Activated CD4-positive, alpha-beta memory T cell treated with anti-CD3 and anti-CD28 coated beads, Interleukin-2, amount 10 ng/mL, durations not matched to agents 7 days and 5 days (primary cell): Measurements from ENCODE around the gene NEURL2. TPM values are rescaled to one million over a fixed set of nuclear protein-coding genes. Genes with fewer than 3 reads are reported as not detected.
"Not testable (repeated sequence)": the region's sequence is repeated elsewhere in the genome, so short reads cannot be mapped to it uniquely, and the experiment has no call there.

Experiments used
- CTCF ChIA-PET: fragments of 350-600 bp; sonication (Branson Sonifier 250); formaldehyde crosslinking; loops from one replicate; lab custom pipeline; 2021; ENCODE audit warnings: antibody characterized with exemption, inconsistent platforms; lab: Charles Lee
- POLR2A ChIA-PET: fragments of 350-600 bp; sonication (Branson Sonifier 250); formaldehyde crosslinking; loops from one replicate; lab custom pipeline; 2021; ENCODE audit warnings: antibody characterized with exemption; lab: Charles Lee
- DNase-seq: peaks from one replicate; pipeline ENCODE4 v3.0.0-alpha.2; 2020
- H3K27ac Mint-ChIP-seq: one replicate; pipeline ENCODE4 v1.8.0; 2021; ENCODE audit warnings: mild to moderate bottlenecking, mixed read lengths
- H3K27me3 Mint-ChIP-seq: one replicate; pipeline ENCODE4 v1.8.0; 2021; ENCODE audit warnings: mixed read lengths
- H3K36me3 Mint-ChIP-seq: one replicate; pipeline ENCODE4 v1.8.0; 2021; ENCODE audit warnings: low read depth, mixed read lengths
- H3K4me1 Mint-ChIP-seq: one replicate; pipeline ENCODE4 v1.8.0; 2021; ENCODE audit warnings: mixed read lengths
- H3K4me3 Mint-ChIP-seq: one replicate; pipeline ENCODE4 v1.8.0; 2021; ENCODE audit warnings: mild to moderate bottlenecking, mixed read lengths
- H3K9me3 Mint-ChIP-seq: one replicate; pipeline ENCODE4 v1.8.0; 2021; ENCODE audit warnings: mixed read lengths
- total RNA-seq, 2 experiments: library from RNA; stranded (reverse); gene quantifications; one replicate each; pipeline ENCODE4 v1.2.3, GENCODE V29; 2021

The NEURL2 gene
- total RNA-seq, 2 experiments from 2014 or later: 1.0 to 1.6 TPM

DNA sequence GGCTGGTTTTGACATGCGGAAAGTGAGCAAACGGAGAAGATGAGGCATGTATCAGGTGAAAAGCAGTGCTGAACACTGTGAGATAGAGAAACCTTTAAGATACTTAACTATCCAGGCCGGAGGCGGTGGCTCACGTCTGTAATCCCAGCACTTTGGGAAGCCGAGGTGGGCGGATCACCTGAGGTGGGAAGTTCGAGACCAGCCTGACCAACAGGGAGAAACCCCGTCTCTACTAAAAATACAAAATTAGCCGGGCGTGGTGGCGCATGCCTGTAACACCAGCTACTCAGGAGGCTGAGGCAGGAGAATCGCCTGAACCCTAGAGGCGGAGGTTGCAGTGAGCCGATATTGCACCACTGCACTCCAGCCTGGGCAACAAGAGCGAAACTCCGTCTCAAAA, 40.7 kb upstream of the NEURL2 start:
- not testable (repeated sequence) for H3K9me3 Mint-ChIP-seq, DNase-seq, H3K27ac Mint-ChIP-seq, H3K27me3 Mint-ChIP-seq, H3K36me3 Mint-ChIP-seq, H3K4me3 Mint-ChIP-seq
- ChIA-PET POLR2A (interaction anchor here (8.4 kb wide), 1 partner anchor 40 kb away, joined by 138 read pairs; the partner anchor contains the start of gene ZNF335), CTCF (interaction anchor here (0.7 to 1.4 kb wide), 2 partner anchors 133 to 142 kb away, joined by 3 to 4 read pairs; no protein-coding TSS in a partner anchor)
- H3K4me1 Mint-ChIP-seq: peaks cover 11% of the 10 kb centered on the region

DNA sequence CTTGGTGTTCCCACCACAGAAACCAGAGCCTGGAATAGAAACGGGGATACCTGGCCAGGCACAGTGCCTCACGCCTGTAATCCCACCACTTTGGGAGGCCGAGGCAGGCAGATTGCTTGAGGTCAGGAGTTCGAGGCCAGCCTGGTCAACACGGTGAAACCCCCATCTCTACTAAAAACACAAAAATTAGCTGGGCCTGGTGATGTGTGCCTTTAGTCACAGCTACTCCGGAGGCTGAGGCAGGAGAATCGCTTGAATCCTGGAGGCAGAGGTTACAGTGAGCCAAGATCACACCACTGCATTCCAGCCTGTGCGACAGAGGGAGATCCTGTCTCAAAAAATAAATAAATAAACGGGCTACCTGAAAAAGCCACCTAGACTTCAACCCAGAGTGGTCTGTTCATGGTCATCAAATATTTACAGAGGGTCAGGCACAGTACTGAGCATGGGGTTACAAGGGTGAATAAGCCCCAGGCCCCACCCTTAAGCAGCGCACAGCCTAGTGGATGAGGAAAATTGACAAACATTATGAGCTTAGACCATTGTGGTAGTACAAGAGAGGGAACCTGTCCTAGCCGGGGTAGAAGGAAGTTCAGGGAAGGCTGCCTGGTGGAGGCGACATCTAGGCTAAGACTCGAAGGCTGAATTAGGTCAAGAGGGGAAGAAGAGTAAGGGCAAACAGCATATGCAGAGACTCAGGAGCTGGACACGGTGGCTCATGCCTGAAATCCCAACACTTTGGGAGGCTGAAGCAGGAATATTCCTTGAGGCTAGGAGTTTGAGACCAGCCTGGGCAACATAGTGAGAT, 36.3 kb upstream of the NEURL2 start:
- POLR2A ChIA-PET: interaction anchor here (0.7 to 4.1 kb wide), 2 partner anchors 7 to 11 kb away, joined by 4 to 26 read pairs; partner anchors contain the start of gene PCIF1
- peaks cover 8% of the 10 kb centered on the region for H3K27me3 Mint-ChIP-seq
- H3K9me3 Mint-ChIP-seq: no peaks in the 10 kb centered on the region
- H3K4me1 Mint-ChIP-seq: peaks cover 3% of the 10 kb centered on the region
- CTCF ChIA-PET: interaction anchor here (0.9 kb wide), 2 partner anchors 60 to 128 kb away, joined by 3 read pairs; no protein-coding TSS in a partner anchor
- H3K4me3 Mint-ChIP-seq: no peak overlapping the region
- H3K36me3 Mint-ChIP-seq: no peaks in the 10 kb centered on the region
- no peak for DNase-seq
- no peak overlapping the region for H3K27ac Mint-ChIP-seq

DNA sequence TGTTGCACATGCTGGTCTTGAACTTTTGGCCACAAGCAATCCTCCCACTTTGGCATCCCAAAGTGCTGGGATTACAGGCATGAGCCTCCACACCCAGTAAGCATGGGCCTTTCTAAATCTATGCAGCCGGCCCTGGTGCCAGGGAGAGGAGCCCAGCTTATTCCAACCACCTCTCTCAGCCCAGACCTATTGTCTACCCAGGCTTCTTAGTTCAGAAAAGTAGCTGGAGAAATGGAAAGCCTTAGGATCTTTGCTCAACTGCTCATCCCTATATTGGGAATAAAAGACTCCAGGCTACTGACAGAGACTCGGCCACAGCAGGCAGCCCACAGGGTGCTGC, 35.7 kb upstream of the NEURL2 start:
- H3K27ac Mint-ChIP-seq: no peak overlapping the region
- CTCF ChIA-PET: interaction anchor here (0.9 kb wide), 1 partner anchor 60 kb away, joined by 3 read pairs; no protein-coding TSS in a partner anchor
- no peak for DNase-seq
- POLR2A ChIA-PET: interaction anchor here (4.1 kb wide), 1 partner anchor 7 kb away, joined by 26 read pairs; the partner anchor contains the start of gene PCIF1
- no peak overlapping the region for H3K4me3 Mint-ChIP-seq
- no peaks in the 10 kb centered on the region for H3K9me3 Mint-ChIP-seq
- H3K36me3 Mint-ChIP-seq: no peaks in the 10 kb centered on the region
- H3K27me3 Mint-ChIP-seq: peaks cover 10% of the 10 kb centered on the region
- peaks cover 3% of the 10 kb centered on the region for H3K4me1 Mint-ChIP-seq

DNA sequence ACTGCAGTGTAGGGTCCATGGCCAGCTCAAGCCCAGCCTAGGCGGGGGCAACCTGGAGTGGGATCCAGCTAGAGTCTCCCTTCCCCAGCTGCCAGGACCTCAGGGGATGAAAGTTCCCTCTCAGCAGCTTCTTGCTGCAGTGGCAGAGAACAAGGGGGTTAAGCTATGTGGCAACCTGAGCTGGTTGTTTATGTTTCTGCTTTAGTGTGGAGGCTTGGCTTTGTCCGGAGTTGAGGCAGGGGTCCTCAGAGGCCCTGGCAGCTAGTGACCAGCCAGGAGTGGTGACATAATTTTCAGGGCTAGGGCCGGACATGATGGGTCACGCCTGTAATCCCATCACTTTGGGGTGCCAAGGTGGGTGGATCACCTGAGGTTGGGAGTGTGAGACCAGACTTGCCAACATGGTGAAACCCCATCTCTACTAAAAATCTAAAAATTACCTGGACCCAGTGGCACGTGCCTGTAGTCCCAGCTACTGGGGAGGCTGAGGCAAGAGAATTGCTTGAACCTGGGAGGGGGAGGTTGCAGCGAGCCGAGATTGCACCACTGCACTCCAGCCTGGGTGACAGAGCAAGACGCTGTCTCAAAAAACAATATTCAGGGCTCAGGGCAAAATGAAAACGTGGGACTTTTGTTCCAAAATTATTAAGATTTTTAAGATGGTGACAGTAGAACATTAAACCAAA, 35.0 kb upstream of the NEURL2 start:
- no peak for DNase-seq
- ChIA-PET CTCF (no interaction called here), POLR2A (interaction anchor here (0.9 to 4.1 kb wide), 2 partner anchors 8 to 17 kb away, joined by 3 to 26 read pairs; partner anchors contain the start of gene PCIF1)
- Mint-ChIP-seq H3K4me3 (no peak overlapping the region), H3K27me3 (peaks cover 16% of the 10 kb centered on the region), H3K9me3 (no peaks in the 10 kb centered on the region), H3K27ac (no peak overlapping the region), H3K4me1 (peaks cover 3% of the 10 kb centered on the region), H3K36me3 (no peaks in the 10 kb centered on the region)

DNA sequence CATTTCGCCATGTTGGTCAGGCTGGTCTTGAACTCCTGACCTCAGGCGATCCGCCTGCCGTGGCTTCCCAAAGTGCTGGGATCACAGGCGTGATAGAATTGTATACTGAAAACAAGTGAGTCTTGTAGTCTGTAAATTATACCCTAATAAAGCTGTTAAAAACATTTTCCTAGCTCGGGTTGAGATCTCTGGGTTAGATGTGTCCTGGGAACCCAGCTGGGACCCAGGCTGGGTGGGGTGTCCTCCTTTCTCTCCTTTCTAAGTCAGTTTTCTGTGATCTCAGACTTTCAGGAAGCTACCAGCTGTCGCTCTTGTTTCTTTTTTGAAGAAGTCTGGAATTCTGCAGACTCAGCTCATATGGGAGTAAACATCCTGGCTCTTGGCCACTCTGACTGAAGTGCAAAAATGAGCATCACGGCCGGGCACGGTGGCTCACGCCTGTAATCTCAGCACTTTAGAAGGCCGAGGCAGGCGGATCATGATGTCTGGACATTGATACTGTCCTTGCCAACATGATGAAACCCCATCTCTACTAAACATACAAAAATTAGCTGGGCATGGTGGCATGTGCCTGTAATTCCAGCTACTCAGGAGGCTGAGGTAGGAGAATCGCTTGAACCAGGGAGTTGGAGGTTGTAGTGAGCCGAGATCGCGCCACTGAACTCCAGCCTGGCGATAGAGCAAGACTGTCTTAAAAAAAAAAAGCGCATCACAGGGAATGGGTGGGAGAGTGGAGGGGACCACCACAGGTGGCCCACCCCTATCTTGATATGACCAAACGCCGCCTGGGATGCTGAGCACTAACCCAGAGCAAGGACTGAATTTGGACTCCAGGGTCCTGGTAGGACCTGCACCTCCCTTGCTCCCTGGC, 33.6 kb upstream of the NEURL2 start:
- Mint-ChIP-seq H3K4me1 (peaks cover 3% of the 10 kb centered on the region), H3K9me3 (no peaks in the 10 kb centered on the region), H3K27me3 (peaks cover 20% of the 10 kb centered on the region), H3K4me3 (no peak overlapping the region), H3K36me3 (no peaks in the 10 kb centered on the region), H3K27ac (no peak overlapping the region)
- CTCF ChIA-PET: interaction anchor here (1.0 to 1.3 kb wide), 2 partner anchors 9 to 425 kb away, joined by 3 to 4 read pairs; no protein-coding TSS in a partner anchor
- no peak for DNase-seq
- POLR2A ChIA-PET: interaction anchor here (4.1 kb wide), 1 partner anchor 9 kb away, joined by 26 read pairs; the partner anchor contains the start of gene PCIF1

DNA sequence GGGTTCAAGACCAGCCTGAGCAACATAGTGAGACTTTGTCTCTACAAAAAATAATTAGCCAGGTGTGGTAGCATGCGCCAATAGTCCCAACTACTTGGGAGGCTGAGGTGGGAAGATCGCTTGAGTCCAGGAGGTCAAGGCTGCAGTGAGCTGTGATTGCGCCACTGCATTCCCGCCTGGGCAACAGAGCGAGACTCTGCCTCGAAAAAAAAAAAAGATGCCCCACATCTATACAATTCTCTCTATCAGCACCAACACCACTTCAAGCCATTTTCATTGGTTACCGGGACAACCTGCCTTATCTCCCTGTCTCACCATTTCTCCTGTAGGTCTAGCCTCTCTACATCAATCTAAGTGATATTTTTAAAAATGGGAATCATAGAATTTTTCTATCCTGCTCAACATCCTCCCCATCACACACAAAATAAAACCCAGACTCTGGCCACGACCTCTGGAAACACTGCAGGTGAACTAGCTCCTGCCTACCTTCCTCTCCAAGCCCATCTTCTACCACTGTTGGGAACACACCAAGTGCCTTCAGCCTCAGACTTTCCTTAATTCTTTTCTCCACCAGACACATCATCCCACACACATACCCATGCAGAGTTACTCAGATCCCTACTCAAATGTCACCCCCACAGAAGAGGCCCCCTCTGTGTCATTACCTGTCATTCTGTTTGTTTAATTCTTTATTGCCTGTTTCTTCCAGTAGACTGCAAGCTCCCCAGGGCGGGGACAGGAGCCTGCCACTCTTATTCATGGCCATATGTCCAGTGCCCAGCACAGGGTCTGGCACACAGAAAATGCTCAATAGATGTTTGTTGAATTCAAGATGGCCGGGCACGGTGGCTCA, 30.6 kb upstream of the NEURL2 start:
- no peak for DNase-seq
- Mint-ChIP-seq H3K4me1 (peaks cover 3% of the 10 kb centered on the region), H3K27ac (no peak overlapping the region), H3K9me3 (no peaks in the 10 kb centered on the region), H3K4me3 (no peak overlapping the region), H3K27me3 (peaks cover 22% of the 10 kb centered on the region), H3K36me3 (no peaks in the 10 kb centered on the region)
- ChIA-PET CTCF (interaction anchor here (0.7 to 1.2 kb wide), 3 partner anchors 12 to 105 kb away, joined by 3 read pairs; no protein-coding TSS in a partner anchor), POLR2A (no interaction called here)

DNA sequence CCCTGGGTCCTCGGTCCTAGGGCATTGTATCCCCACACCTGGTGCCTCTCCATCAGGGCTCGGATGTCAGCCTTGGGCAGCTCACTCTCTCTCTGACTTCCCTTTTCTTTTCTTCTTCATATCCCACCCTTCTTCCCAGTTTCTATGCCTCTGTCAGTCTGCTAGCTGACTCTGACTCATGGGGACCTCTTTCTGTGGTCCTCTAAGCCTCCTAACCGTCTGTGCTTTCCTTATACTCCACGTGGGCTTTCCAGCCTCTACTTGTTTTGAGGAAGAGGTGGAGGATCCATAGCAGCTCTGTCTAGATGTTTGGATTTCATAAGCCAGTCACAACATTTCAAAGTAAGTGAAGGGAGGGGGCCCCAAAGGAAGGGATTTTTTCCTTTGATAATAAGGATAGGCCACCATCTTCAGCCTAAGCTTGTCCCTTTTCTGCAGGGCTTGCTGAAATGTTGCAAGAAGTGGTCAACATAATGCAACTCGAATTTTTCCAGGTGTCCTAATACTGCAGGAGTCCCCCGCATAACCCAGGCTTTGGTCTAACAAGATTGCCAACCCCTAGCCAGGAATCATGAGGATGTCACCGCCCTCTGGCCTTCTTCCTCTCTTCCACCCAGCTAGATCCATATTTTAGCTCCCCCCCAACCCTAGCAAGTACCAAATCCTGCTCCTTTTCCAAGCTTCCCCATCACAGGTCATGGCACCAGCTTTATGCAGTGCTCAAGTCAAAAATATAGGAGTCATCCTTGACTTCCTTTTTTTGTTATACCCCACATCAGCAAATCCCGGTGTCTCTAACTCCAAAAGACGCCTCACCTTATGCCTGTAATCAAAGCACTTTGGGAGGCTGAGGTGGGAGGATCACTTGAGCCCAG, 29.7 kb upstream of the NEURL2 start:
- H3K27ac Mint-ChIP-seq: no peak overlapping the region
- H3K36me3 Mint-ChIP-seq: no peaks in the 10 kb centered on the region
- ChIA-PET CTCF (interaction anchor here (0.8 to 1.7 kb wide), 4 partner anchors 13 to 41 kb away, joined by 3 to 4 read pairs (median 3); no protein-coding TSS in a partner anchor), POLR2A (interaction anchor here (1.1 to 4.1 kb wide), 2 partner anchors 13 to 50 kb away, joined by 4 to 16 read pairs; partner anchors contain the start of gene PCIF1)
- DNase-seq: no peak
- peaks cover 3% of the 10 kb centered on the region for H3K4me1 Mint-ChIP-seq
- H3K27me3 Mint-ChIP-seq: peaks cover 29% of the 10 kb centered on the region
- H3K4me3 Mint-ChIP-seq: no peak overlapping the region
- H3K9me3 Mint-ChIP-seq: no peaks in the 10 kb centered on the region

DNA sequence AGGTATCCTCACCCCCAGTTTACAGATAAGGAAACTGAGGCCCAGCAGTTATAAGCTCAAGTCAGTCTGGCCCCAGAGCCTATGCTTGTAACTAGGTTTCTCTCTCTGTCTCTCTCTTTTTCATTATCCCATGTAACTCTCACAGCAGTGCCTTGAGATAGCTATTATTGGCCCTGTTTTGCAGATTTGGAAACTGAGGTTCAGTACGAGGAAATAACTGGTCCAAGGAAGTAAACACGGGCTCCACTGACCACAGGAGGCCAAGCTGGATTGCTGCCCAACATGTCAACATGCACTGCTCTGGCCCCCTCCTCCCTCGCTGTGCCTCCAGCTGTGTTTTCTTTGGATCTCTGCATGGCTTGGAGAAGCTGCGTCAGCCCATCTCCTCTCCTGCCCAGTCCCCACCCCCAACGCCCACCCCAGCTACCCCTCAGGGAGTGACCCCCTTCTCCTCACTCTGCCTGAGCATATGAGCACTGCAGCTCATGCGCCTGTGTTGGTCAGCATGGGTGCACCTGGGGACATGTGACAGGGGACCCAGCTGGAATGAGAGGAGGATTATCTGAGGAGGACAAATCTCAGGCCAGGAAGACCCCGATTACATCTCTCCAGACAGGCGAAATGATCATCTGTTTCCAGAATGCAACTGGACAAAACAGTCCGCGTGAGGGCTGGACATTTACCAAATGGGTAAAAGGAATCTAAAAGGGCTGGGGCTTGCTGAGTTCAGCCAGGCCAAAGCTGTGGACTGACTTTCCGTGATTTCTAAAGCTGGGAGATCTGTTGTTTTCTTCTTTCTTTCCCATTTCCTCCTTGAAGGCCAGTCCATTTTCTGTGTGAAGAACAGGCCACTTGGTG, 28.8 kb upstream of the NEURL2 start:
- CTCF ChIA-PET: interaction anchor here (0.8 to 1.7 kb wide), 4 partner anchors 14 to 50 kb away, joined by 3 to 4 read pairs (median 3); no protein-coding TSS in a partner anchor
- POLR2A ChIA-PET: interaction anchor here (0.9 to 4.1 kb wide), 5 partner anchors 14 to 63 kb away, joined by 3 to 16 read pairs (median 3); partner anchors contain the start of gene PCIF1
- H3K27me3 Mint-ChIP-seq: peaks cover 26% of the 10 kb centered on the region
- H3K4me3 Mint-ChIP-seq: no peak overlapping the region
- H3K27ac Mint-ChIP-seq: no peak overlapping the region
- H3K36me3 Mint-ChIP-seq: no peaks in the 10 kb centered on the region
- DNase-seq: no peak
- H3K9me3 Mint-ChIP-seq: no peaks in the 10 kb centered on the region
- H3K4me1 Mint-ChIP-seq: peaks cover 3% of the 10 kb centered on the region

DNA sequence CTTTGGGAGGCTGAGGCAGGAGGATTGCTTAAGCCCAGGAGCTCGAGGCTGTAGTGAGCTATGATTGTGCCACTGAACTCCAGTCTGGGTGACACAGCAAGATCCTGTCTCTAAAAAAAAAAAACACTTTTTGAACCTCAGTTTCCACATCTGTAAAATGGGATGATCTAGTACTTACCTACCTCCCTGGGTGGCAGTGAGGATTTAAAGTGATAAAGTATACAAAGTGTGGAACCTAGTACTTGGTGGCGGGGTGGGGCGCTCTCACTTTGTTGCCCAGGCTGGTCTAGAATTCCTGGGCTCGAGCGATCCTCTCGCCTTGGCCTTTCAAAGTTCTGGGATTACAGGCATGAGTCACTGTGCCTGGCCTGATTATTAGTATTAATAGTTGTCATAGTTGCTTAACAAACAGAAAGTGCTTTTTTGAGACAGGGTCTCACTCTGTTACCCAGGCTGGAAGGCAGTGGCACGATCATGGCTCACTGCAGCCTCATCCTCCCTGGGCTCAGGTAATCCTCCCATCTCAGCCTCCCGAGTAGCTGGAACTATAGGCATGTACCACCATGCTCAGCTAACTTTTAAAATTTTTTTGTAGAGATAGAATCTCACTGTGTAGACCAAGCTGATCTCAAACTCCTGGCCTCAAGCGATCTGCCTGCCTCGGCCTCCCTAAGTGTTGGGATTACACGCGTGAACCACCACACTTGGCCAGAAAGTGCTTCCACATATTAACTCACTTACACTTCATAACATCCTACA, 27.9 kb upstream of the NEURL2 start:
- POLR2A ChIA-PET: interaction anchor here (0.9 to 4.1 kb wide), 4 partner anchors 15 to 62 kb away, joined by 3 to 16 read pairs (median 3); partner anchors contain the start of gene PCIF1
- H3K27ac Mint-ChIP-seq: no peak overlapping the region
- H3K4me1 Mint-ChIP-seq: peaks cover 3% of the 10 kb centered on the region
- no peaks in the 10 kb centered on the region for H3K9me3 Mint-ChIP-seq
- CTCF ChIA-PET: interaction anchor here (1.0 to 1.7 kb wide), 3 partner anchors 34 to 120 kb away, joined by 3 to 4 read pairs (median 3); no protein-coding TSS in a partner anchor
- no peak overlapping the region for H3K4me3 Mint-ChIP-seq
- DNase-seq: no peak
- H3K27me3 Mint-ChIP-seq: peaks cover 32% of the 10 kb centered on the region
- no peaks in the 10 kb centered on the region for H3K36me3 Mint-ChIP-seq
